DOHH2 (cell line): ENCODE data around the gene CAPN15.
A peak's percentile ranks its signal among the peaks of the same experiment; 100 is the strongest.

ENCODE experiments used
- H3F3A ChIP-seq: fragments of 200-600 bp; sonication (generic), shearing (Covaris generic); 2 replicates; pipeline ENCODE4 v1.6.0; 2016; ENCODE audit warnings: antibody characterized with exemption, mild to moderate bottlenecking; ENCODE audit not compliant: control insufficient read depth, insufficient read depth
- H3K27ac ChIP-seq: fragments of 200-600 bp; sonication (generic); 2 replicates; pipeline ENCODE4 v1.5.1; 2014; ENCODE audit warnings: low read depth, mild to moderate bottlenecking, low read length, moderate library complexity
- H3K27me3 ChIP-seq: fragments of 200-600 bp; sonication (generic); 2 replicates; pipeline ENCODE4 v1.6.1; 2014; ENCODE audit warnings: mild to moderate bottlenecking, low read length, mixed read lengths; ENCODE audit not compliant: control insufficient read depth
- H3K36me3 ChIP-seq: fragments of 200-600 bp; sonication (generic); 2 replicates; pipeline ENCODE4 v1.6.1; 2014; ENCODE audit warnings: mild to moderate bottlenecking, low read length, moderate library complexity, mixed read lengths; ENCODE audit not compliant: control insufficient read depth
- H3K4me1 ChIP-seq: fragments of 200-600 bp; sonication (generic); 2 replicates; pipeline ENCODE4 v1.6.1; 2014; ENCODE audit warnings: mild to moderate bottlenecking, low read length, mixed read lengths; ENCODE audit not compliant: control insufficient read depth
- H3K4me2 ChIP-seq: fragments of 200-600 bp; sonication (generic); 2 replicates; pipeline ENCODE4 v1.6.0; 2014; ENCODE audit warnings: mild to moderate bottlenecking, low read length, moderate library complexity
- H3K4me3 ChIP-seq: fragments of 200-600 bp; sonication (generic); 2 replicates; pipeline ENCODE4 v1.5.1; 2014; ENCODE audit warnings: mild to moderate bottlenecking, low read length, mixed read lengths
- H3K79me2 ChIP-seq: fragments of 200-600 bp; sonication (generic); 2 replicates; pipeline ENCODE4 v1.6.1; 2014; ENCODE audit warnings: mild to moderate bottlenecking, low read length, mixed read lengths; ENCODE audit not compliant: control insufficient read depth
- H3K9me2 ChIP-seq: fragments of 200-600 bp; sonication (generic); replicated peaks from 2 replicates; pipeline ENCODE4 v1.6.1; 2014; ENCODE audit warnings: mild to moderate bottlenecking, low read length, mixed read lengths; ENCODE audit not compliant: control insufficient read depth
- H3K9me3 ChIP-seq: fragments of 200-600 bp; sonication (generic); 2 replicates; pipeline ENCODE4 v1.6.1; 2014; ENCODE audit warnings: antibody characterized with exemption, low read length, mixed read lengths; ENCODE audit not compliant: control insufficient read depth, insufficient read depth
- H4K20me1 ChIP-seq: fragments of 200-600 bp; sonication (generic); 2 replicates; pipeline ENCODE4 v1.6.0; 2014; ENCODE audit warnings: low read depth, mild to moderate bottlenecking, antibody characterized with exemption, low read length, moderate library complexity; ENCODE audit not compliant: control insufficient read depth, insufficient read depth
- EZH2phosphoT487 ChIP-seq: fragments of 200-600 bp; sonication (generic); IDR thresholded peaks from 2 replicates; pipeline ENCODE4 v1.6.1; 2017; ENCODE audit warnings: borderline replicate concordance, mild to moderate bottlenecking, antibody characterized with exemption, low read length, moderate library complexity, mixed read lengths
- TF ChIP-seq, protein P1 (sequence below): fragments of 200-600 bp; sonication (generic); IDR thresholded peaks from one replicate; pipeline ENCODE4 v1.5.1; 2014; ENCODE audit warnings: antibody characterized with exemption, mild to moderate bottlenecking, low read depth, low read length; ENCODE audit not compliant: poor library complexity, severe bottlenecking

Gene CAPN15

GRCh38 chr16:549544-550263 is 22.2 kb downstream of the CAPN15 start:
- H3K9me2 ChIP-seq, result no peaks in the 10 kb centered on the region
- H4K20me1 ChIP-seq, result no peaks in the 10 kb centered on the region; the same call in 1 of the 2 replicates
- no peak overlapping the region for H3K27ac ChIP-seq
- no peaks in the 10 kb centered on the region for H3F3A ChIP-seq
- H3K4me1 ChIP-seq, result no peaks in the 10 kb centered on the region
- TF ChIP-seq EZH2phosphoT487, result no peak
- TF ChIP-seq, protein P1, sequence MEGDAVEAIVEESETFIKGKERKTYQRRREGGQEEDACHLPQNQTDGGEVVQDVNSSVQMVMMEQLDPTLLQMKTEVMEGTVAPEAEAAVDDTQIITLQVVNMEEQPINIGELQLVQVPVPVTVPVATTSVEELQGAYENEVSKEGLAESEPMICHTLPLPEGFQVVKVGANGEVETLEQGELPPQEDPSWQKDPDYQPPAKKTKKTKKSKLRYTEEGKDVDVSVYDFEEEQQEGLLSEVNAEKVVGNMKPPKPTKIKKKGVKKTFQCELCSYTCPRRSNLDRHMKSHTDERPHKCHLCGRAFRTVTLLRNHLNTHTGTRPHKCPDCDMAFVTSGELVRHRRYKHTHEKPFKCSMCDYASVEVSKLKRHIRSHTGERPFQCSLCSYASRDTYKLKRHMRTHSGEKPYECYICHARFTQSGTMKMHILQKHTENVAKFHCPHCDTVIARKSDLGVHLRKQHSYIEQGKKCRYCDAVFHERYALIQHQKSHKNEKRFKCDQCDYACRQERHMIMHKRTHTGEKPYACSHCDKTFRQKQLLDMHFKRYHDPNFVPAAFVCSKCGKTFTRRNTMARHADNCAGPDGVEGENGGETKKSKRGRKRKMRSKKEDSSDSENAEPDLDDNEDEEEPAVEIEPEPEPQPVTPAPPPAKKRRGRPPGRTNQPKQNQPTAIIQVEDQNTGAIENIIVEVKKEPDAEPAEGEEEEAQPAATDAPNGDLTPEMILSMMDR, result peak; percentile 18
- H3K9me3 ChIP-seq, result no peaks in the 10 kb centered on the region
- H3K4me3 ChIP-seq, result no peak overlapping the region
- no peaks in the 10 kb centered on the region for H3K27me3 ChIP-seq
- no peak overlapping the region for H3K4me2 ChIP-seq
- H3K79me2 ChIP-seq, result peaks cover 20% of the 10 kb centered on the region
- peaks cover 25% of the 10 kb centered on the region; the same call in 1 of the 2 replicates for H3K36me3 ChIP-seq

GRCh38 chr16:551210-551609 is 23.7 kb downstream of the CAPN15 start:
- no peak overlapping the region for H3K4me3 ChIP-seq
- H3K4me1 ChIP-seq, result no peaks in the 10 kb centered on the region
- H3K4me2 ChIP-seq, result no peak overlapping the region
- no peaks in the 10 kb centered on the region; the same call in 1 of the 2 replicates for H4K20me1 ChIP-seq
- TF ChIP-seq, protein P1, result no peak
- no peak for TF ChIP-seq EZH2phosphoT487
- H3F3A ChIP-seq, result no peaks in the 10 kb centered on the region
- H3K9me2 ChIP-seq, result no peaks in the 10 kb centered on the region
- H3K36me3 ChIP-seq, result peaks cover 25% of the 10 kb centered on the region; the same call in 1 of the 2 replicates
- no peaks in the 10 kb centered on the region for H3K9me3 ChIP-seq
- H3K27ac ChIP-seq, result no peak overlapping the region
- no peaks in the 10 kb centered on the region for H3K27me3 ChIP-seq
- peaks cover 5% of the 10 kb centered on the region for H3K79me2 ChIP-seq

DNA sequence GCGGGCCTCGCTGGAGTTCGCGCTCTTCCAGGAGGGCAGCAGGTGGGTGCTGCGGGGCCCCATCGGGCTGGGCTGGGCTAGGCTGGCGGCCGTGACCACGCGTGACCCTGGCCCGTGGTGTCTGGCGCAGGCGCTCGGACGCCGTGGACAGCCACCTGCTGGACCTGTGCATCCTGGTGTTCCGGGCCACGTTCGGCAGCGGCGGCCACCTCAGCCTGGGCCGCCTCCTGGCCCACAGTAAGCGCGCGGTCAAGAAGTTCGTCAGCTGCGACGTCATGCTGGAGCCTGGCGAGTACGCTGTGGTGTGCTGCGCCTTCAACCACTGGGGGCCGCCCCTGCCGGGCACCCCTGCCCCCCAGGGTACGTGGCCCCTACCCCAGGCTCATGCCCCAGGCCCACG is 24.7 kb downstream of the CAPN15 start:
- Histone ChIP-seq H3K36me3 (peaks cover 25% of the 10 kb centered on the region; the same call in 1 of the 2 replicates), H3K9me2 (no peaks in the 10 kb centered on the region), H3K9me3 (no peaks in the 10 kb centered on the region), H3K79me2 (no peaks in the 10 kb centered on the region), H4K20me1 (no peaks in the 10 kb centered on the region; the same call in 1 of the 2 replicates), H3K27ac (no peak overlapping the region), H3F3A (no peaks in the 10 kb centered on the region), H3K4me2 (no peak overlapping the region), H3K4me3 (no peak overlapping the region), H3K4me1 (no peaks in the 10 kb centered on the region), H3K27me3 (no peaks in the 10 kb centered on the region)
- TF ChIP-seq, protein P1, result no peak
